K562 (cell line): ENCODE measurements around the gene FCSK. TPM values are rescaled to one million over a fixed set of nuclear protein-coding genes. Genes with fewer than 3 reads are reported as not detected.

Experiments
- ATF1 ChIP-seq, 2 experiments: fragments of 450-650 bp in 1 of 2; IDR thresholded peaks; 2 replicates each; pipeline ENCODE4 v1.6.1; 2016; ENCODE audit warnings: missing compliant biosample characterization in 1 of 2, missing genetic modification characterization in 1 of 2
- FUS ChIP-seq: fragments of 200-400 bp; formaldehyde crosslinking; optimal IDR thresholded peaks from 2 replicates; pipeline ENCODE3; 2017; ENCODE audit warnings: low read depth, low read length
- HDAC3 ChIP-seq: fragments of 450-650 bp; IDR thresholded peaks from 2 replicates; pipeline ENCODE4 v1.6.1; 2018; ENCODE audit warnings: borderline replicate concordance, mild to moderate bottlenecking, moderate library complexity; ENCODE audit not compliant: partially characterized antibody
- JUN ChIP-seq, 2 experiments: sonication (generic) in 1 of 2; formaldehyde crosslinking in 1 of 2; IDR thresholded peaks; 2 replicates each; pipeline versions ENCODE4 v1.6.1 to v1.8.0; 2012 to 2022; ENCODE audit warnings: borderline replicate concordance in 2 of 2, mild to moderate bottlenecking in 2 of 2, improper control_type of control experiment in 1 of 2, low read depth in 1 of 2, low read length in 1 of 2, missing genetic modification reagents in 1 of 2
- KLF13 ChIP-seq: fragments of 450-650 bp; IDR thresholded peaks from 2 replicates; pipeline ENCODE4 v1.6.1; 2016; ENCODE audit warnings: missing genetic modification characterization, low read depth, mild to moderate bottlenecking, missing compliant biosample characterization, moderate library complexity, borderline replicate concordance
- NCOA6 ChIP-seq: fragments of 450-650 bp; IDR thresholded peaks from 2 replicates; pipeline ENCODE4 v1.6.1; 2017; ENCODE audit warnings: mild to moderate bottlenecking
- NR2C1 ChIP-seq, 2 experiments: fragments of 450-650 bp; IDR thresholded peaks; 2 replicates each; pipeline ENCODE4 v1.6.1; 2017; ENCODE audit warnings: mild to moderate bottlenecking in 2 of 2, antibody characterized with exemption in 1 of 2, inconsistent platforms in 1 of 2, missing compliant biosample characterization in 1 of 2, missing genetic modification characterization in 1 of 2
- RNF2 ChIP-seq: sonication (generic); IDR thresholded peaks from 2 replicates; pipeline ENCODE4 v1.6.1; 2016
- SMAD2 ChIP-seq: fragments of 150-350 bp; IDR thresholded peaks from 2 replicates; pipeline ENCODE4 v1.6.1; 2014; ENCODE audit warnings: low read depth, mild to moderate bottlenecking, low read length
- SMARCE1 ChIP-seq: fragments of 450-650 bp; IDR thresholded peaks from 2 replicates; pipeline ENCODE4 v1.7.1; 2016; ENCODE audit warnings: mild to moderate bottlenecking
- SRSF9 ChIP-seq: fragments of 200-400 bp; formaldehyde crosslinking; IDR thresholded peaks from 2 replicates; pipeline ENCODE4 v1.6.1; 2017; ENCODE audit warnings: low read depth, low read length, borderline replicate concordance
- ZBTB7A ChIP-seq: IDR thresholded peaks from 2 replicates; pipeline ENCODE4 v1.6.1; 2011; ENCODE audit warnings: low read depth, mild to moderate bottlenecking, low read length, moderate library complexity, borderline replicate concordance; ENCODE audit not compliant: control insufficient read depth
- ZNF316 ChIP-seq: fragments of 450-650 bp; IDR thresholded peaks from 2 replicates; pipeline ENCODE4 v1.6.1; 2016
- ZNF384 ChIP-seq: IDR thresholded peaks from 2 replicates; pipeline ENCODE4 v1.6.1; 2012; ENCODE audit warnings: low read depth, low read length, improper control_type of control experiment
- ZNF445 ChIP-seq: fragments of 250-450 bp; sonication (Bioruptor Pico); IDR thresholded peaks from 2 replicates; pipeline ENCODE4 v1.4.0; 2020; ENCODE audit warnings: low read depth, mild to moderate bottlenecking, moderate library complexity
- ZNF830 ChIP-seq: fragments of 250-450 bp; sonication (Bioruptor Pico); IDR thresholded peaks from 2 replicates; pipeline ENCODE4 v1.5.0; 2021; ENCODE audit warnings: mild to moderate bottlenecking
- polyA plus RNA-seq, 8 experiments: library from polyadenylated mRNA; depleted of rRNA in 4 of 8; stranded (reverse) in 5 of 8; unstranded in 3 of 8; fragments of >200 nt; fragmentation: Nextera tagmentation in 2 of 8; fragmentation: Illumina TruSeq in 1 of 8; extraction: Ambion mirVana in 2 of 8; extraction: Trizol in 1 of 8; gene quantifications; 2 replicates each; pipeline versions ENCODE4 v1.2.1 to v1.2.3, GENCODE V29; 2011 to 2014; ENCODE audit warnings: inconsistent platforms in 1 of 8, missing spikeins in 1 of 8
- total RNA-seq, 7 experiments: library from RNA; depleted of rRNA in 6 of 7; stranded (reverse); fragments of >200 nt in 6 of 7; fragmentation: Illumina TruSeq in 2 of 7; extraction: Trizol in 2 of 7; gene quantifications; 2 replicates each; pipeline versions ENCODE4 v1.2.1 to v1.2.3, GENCODE V29; 2011 to 2021; ENCODE audit warnings: low replicate concordance in 1 of 7
- TF ChIP-seq, protein P1 (sequence below): fragments of 150-350 bp; conservative IDR thresholded peaks from 2 replicates; pipeline ENCODE4 v1.6.1; 2014; ENCODE audit warnings: low read length
- TF ChIP-seq, protein P2 (sequence below), 2 experiments: fragments of 450-650 bp; IDR thresholded peaks; 2 replicates each; pipeline ENCODE4 v1.6.1; 2016; ENCODE audit warnings: mild to moderate bottlenecking in 2 of 2, borderline replicate concordance in 1 of 2, low read depth in 1 of 2, moderate library complexity in 1 of 2

Gene FCSK
- total and polyA plus RNA-seq, 9 of the 15 experiments (the other 6 are each of a cell fraction or from before 2014, with no cell fraction given), result 0.92 to 18.6 (median 8.3) TPM

DNA sequence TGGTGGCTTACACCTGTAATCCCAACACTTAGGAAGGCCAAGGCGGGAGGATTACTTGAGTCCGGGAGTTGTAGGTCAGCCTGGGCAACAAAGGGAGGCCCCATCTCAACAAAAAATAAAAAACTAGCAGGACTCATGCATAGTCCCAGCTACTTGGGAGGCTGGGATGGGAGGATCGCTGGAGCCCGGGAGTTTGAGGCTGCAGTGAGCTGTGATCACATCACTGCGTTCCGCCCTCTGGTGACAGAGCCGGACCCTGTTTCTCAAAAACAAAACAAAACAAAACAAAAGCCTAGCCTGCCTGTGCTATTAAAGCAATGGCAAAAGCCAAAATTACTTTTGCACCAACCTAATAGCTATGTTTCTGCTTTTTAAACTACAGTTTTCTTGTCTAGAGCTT lies 1.5 kb downstream of the FCSK start (continued):
- TF ChIP-seq, protein P1, sequence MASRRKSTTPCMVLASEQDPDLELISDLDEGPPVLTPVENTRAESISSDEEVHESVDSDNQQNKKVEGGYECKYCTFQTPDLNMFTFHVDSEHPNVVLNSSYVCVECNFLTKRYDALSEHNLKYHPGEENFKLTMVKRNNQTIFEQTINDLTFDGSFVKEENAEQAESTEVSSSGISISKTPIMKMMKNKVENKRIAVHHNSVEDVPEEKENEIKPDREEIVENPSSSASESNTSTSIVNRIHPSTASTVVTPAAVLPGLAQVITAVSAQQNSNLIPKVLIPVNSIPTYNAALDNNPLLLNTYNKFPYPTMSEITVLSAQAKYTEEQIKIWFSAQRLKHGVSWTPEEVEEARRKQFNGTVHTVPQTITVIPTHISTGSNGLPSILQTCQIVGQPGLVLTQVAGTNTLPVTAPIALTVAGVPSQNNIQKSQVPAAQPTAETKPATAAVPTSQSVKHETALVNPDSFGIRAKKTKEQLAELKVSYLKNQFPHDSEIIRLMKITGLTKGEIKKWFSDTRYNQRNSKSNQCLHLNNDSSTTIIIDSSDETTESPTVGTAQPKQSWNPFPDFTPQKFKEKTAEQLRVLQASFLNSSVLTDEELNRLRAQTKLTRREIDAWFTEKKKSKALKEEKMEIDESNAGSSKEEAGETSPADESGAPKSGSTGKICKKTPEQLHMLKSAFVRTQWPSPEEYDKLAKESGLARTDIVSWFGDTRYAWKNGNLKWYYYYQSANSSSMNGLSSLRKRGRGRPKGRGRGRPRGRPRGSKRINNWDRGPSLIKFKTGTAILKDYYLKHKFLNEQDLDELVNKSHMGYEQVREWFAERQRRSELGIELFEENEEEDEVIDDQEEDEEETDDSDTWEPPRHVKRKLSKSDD, result no peak
- TF ChIP-seq ZNF384 (peak; percentile 25; the same call in 1 of the 2 replicates), SMARCE1 (no peak), SRSF9 (no peak), ATF1 (CRISPR knock-in tag; IDR thresholded peaks at IDR 0.05) (no peak), ATF1 (tag; IDR thresholded peaks at IDR 0.05) (peak; percentile 53), ZNF830 (CRISPR knock-in tag) (no peak), SMAD2 (no peak), HDAC3 (peak; percentile 19), ZNF445 (CRISPR knock-in tag) (no peak), FUS (no peak), RNF2 (no peak), NR2C1 (IDR thresholded peaks at IDR 0.05) (no peak), NR2C1 (tag; IDR thresholded peaks at IDR 0.05) (no peak), KLF13 (no peak), NCOA6 (no peak), ZBTB7A (no peak), JUN (IDR thresholded peaks at IDR 0.05; ENCODE audit: borderline replicate concordance, low read depth, low read length) (no peak), JUN (CRISPR knock-in tag; IDR thresholded peaks at IDR 0.05; ENCODE audit: borderline replicate concordance) (no peak), ZNF316 (no peak)
- TF ChIP-seq, protein P2, sequence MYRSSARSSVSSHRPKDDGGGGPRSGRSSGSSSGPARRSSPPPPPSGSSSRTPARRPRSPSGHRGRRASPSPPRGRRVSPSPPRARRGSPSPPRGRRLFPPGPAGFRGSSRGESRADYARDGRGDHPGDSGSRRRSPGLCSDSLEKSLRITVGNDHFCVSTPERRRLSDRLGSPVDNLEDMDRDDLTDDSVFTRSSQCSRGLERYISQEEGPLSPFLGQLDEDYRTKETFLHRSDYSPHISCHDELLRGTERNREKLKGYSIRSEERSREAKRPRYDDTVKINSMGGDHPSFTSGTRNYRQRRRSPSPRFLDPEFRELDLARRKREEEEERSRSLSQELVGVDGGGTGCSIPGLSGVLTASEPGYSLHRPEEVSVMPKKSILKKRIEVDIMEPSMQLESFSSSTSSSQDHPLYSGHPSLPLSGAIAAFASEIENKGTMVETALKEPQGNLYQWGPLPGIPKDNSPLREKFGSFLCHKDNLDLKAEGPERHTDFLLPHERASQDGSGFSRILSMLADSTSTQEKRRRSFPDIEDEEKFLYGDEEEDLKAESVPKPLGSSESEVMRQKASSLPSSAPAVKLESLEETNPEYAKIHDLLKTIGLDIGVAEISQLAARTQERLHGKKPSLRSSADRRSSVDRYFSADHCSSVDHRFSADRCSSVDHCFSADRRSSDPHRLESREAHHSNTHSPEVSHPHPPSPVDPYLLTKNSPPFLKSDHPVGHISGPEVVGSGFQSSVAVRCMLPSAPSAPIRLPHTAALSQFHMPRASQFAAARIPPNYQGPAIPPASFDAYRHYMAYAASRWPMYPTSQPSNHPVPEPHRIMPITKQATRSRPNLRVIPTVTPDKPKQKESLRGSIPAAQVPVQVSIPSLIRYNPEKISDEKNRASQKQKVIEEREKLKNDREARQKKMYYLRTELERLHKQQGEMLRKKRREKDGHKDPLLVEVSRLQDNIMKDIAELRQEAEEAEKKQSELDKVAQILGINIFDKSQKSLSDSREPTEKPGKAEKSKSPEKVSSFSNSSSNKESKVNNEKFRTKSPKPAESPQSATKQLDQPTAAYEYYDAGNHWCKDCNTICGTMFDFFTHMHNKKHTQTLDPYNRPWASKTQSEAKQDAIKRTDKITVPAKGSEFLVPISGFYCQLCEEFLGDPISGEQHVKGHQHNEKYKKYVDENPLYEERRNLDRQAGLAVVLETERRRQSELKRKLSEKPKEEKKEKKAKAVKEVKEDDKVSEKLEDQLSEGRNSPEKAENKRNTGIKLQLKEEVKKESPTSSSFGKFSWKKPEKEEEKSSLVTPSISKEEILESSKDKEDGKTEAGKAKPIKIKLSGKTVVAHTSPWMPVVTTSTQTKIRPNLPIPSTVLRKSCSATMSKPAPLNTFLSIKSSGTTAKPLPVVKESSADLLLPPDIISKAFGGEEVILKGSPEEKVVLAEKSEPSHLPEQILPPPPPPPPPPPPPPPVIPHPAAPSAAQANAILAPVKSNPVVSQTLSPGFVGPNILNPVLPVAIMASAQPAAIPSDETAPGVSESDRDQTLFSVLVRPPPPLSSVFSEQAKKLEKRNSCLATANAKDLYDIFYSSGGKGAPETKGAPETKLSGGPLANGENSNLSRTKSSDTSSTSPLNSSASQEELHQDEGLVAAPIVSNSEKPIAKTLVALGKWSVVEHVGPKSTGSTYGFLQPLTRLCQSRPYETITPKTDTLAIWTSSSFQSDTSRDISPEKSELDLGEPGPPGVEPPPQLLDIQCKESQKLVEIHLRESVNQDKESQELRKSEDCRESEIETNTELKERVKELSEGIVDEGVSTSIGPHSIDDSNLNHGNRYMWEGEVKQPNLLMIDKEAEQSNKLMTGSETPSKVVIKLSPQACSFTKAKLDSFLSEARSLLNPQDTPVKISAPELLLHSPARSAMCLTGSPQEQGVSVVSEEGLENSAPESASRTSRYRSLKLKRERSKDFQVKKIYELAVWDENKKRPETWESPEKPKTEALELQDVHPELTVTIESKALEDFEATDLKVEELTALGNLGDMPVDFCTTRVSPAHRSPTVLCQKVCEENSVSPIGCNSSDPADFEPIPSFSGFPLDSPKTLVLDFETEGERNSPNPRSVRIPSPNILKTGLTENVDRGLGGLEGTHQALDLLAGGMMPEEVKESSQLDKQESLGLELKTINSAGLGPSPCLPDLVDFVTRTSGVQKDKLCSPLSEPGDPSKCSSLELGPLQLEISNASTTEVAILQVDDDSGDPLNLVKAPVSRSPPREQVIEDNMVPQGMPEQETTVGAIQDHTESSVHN (IDR thresholded peaks at IDR 0.05; ENCODE audit: borderline replicate concordance in 1 of 2, low read depth in 1 of 2), result no peak
